Measurements from ENCODE around the gene DNAJC8.

The DNAJC8 gene

GRCh38 chr1:28160782-28161266, 72.0 kb downstream of the DNAJC8 start:
- H3K9me3 ChIP-seq (ENCODE audit: low read depth, low read length): no peaks in the 10 kb centered on the region
- no peak for DNase-seq (ENCODE audit: low read depth, low spot score)
- no peaks in the 10 kb centered on the region for H3K36me3 ChIP-seq (ENCODE audit: insufficient read depth, low read length)
- TF ChIP-seq EZH2 (IDR thresholded peaks at IDR 0.05) (no peak), FOXP2 (optimal IDR thresholded peaks at IDR 0.05; ENCODE audit: control extremely low read depth, extremely low read length, insufficient read depth) (no peak), POLR2AphosphoS5 (IDR thresholded peaks at IDR 0.05; ENCODE audit: borderline replicate concordance, low read depth, low read length) (no peak)
- H3K27ac ChIP-seq: no peak overlapping the region
- no peak overlapping the region for H3K9ac ChIP-seq (ENCODE audit: insufficient read length)
- H3K4me3 ChIP-seq: no peak overlapping the region

GRCh38 chr1:28159680-28160079, 73.1 kb downstream of the DNAJC8 start:
- TF ChIP-seq EZH2 (IDR thresholded peaks at IDR 0.05): no peak
- no peak for TF ChIP-seq FOXP2 (optimal IDR thresholded peaks at IDR 0.05; ENCODE audit: control extremely low read depth, extremely low read length, insufficient read depth)
- no peak for TF ChIP-seq POLR2AphosphoS5 (IDR thresholded peaks at IDR 0.05; ENCODE audit: borderline replicate concordance, low read depth, low read length)
- no peak for DNase-seq (ENCODE audit: low read depth, low spot score)
- H3K9ac ChIP-seq (ENCODE audit: insufficient read length): no peak overlapping the region
- H3K27ac ChIP-seq: no peak overlapping the region
- H3K4me3 ChIP-seq: no peak overlapping the region
- no peaks in the 10 kb centered on the region for H3K9me3 ChIP-seq (ENCODE audit: low read depth, low read length)
- H3K36me3 ChIP-seq (ENCODE audit: insufficient read depth, low read length): no peaks in the 10 kb centered on the region

- TF ChIP-seq EZH2 (IDR thresholded peaks at IDR 0.05) (no peak), POLR2AphosphoS5 (IDR thresholded peaks at IDR 0.05; ENCODE audit: borderline replicate concordance, low read depth, low read length) (no peak), FOXP2 (optimal IDR thresholded peaks at IDR 0.05; ENCODE audit: control extremely low read depth, extremely low read length, insufficient read depth) (no peak)
- no peaks in the 10 kb centered on the region for H3K9me3 ChIP-seq (ENCODE audit: low read depth, low read length)
- no peak overlapping the region for H3K4me3 ChIP-seq
- H3K27ac ChIP-seq: no peak overlapping the region
- no peak overlapping the region for H3K9ac ChIP-seq (ENCODE audit: insufficient read length)
- H3K36me3 ChIP-seq (ENCODE audit: insufficient read depth, low read length): no peaks in the 10 kb centered on the region
- no peak for DNase-seq (ENCODE audit: low read depth, low spot score)
These were observed 73.6 kb downstream of the DNAJC8 start for GRCh38 chr1:28159243-28159642.

- TF ChIP-seq FOXP2 (optimal IDR thresholded peaks at IDR 0.05; ENCODE audit: control extremely low read depth, extremely low read length, insufficient read depth) (no peak), EZH2 (IDR thresholded peaks at IDR 0.05) (no peak), POLR2AphosphoS5 (IDR thresholded peaks at IDR 0.05; ENCODE audit: borderline replicate concordance, low read depth, low read length) (no peak)
- H3K9ac ChIP-seq (ENCODE audit: insufficient read length): no peak overlapping the region
- DNase-seq (ENCODE audit: low read depth, low spot score): no peak
- H3K36me3 ChIP-seq (ENCODE audit: insufficient read depth, low read length): no peaks in the 10 kb centered on the region
- H3K4me3 ChIP-seq: no peak overlapping the region
- H3K9me3 ChIP-seq (ENCODE audit: low read depth, low read length): no peaks in the 10 kb centered on the region
- H3K27ac ChIP-seq: no peak overlapping the region
These were observed 74.9 kb downstream of the DNAJC8 start for GRCh38 chr1:28157894-28158293.

DNA sequence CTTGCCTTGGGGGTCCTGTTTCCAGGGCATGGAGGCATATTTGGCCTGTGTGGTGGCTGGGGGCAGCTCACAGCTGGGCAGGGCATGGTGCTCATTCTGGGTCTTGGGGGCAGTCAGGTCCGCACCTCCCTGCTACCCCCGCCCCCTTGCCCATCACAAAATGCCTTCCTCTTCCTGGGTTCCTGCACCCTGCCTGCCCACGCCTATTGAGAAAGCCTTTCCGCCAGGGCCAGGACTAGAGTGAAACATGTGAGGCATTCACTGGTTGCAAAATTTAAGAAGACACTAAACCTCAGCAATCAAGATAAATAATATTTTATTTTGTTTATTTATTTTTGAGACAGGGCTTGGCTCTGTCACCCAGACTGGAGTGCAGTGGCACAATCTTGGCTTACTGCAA, 76.0 kb downstream of the DNAJC8 start:
- Histone ChIP-seq H3K36me3 (ENCODE audit: insufficient read depth, low read length) (no peaks in the 10 kb centered on the region), H3K27ac (no peak overlapping the region), H3K9me3 (ENCODE audit: low read depth, low read length) (no peaks in the 10 kb centered on the region), H3K9ac (ENCODE audit: insufficient read length) (no peak overlapping the region), H3K4me3 (no peak overlapping the region)
- no peak for TF ChIP-seq FOXP2 (optimal IDR thresholded peaks at IDR 0.05; ENCODE audit: control extremely low read depth, extremely low read length, insufficient read depth)
- TF ChIP-seq POLR2AphosphoS5 (IDR thresholded peaks at IDR 0.05; ENCODE audit: borderline replicate concordance, low read depth, low read length): no peak
- no peak for TF ChIP-seq EZH2 (IDR thresholded peaks at IDR 0.05)
- no peak for DNase-seq (ENCODE audit: low read depth, low spot score)

DNA sequence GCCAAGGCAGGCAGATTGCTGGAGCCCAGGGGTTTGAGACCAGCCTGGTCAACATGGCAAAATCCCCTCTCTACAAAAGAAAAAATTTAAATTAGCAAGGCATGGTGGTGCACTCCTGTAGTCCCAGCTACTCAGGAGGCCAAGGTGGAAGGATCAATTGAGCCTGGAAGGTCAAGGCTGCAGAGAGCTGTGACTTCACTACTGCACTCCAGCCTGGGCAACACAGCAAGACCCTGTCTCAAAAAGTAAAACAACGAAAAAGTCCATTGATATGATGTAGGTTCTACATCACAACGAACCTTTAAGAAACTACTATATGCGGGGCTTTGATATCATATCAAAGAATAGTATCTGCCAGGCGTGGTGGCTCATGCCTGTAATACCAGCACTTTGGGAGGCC, 77.2 kb downstream of the DNAJC8 start:
- H3K9me3 ChIP-seq (ENCODE audit: low read depth, low read length): no peaks in the 10 kb centered on the region
- H3K36me3 ChIP-seq (ENCODE audit: insufficient read depth, low read length): no peaks in the 10 kb centered on the region
- H3K9ac ChIP-seq (ENCODE audit: insufficient read length): no peak overlapping the region
- H3K4me3 ChIP-seq: no peak overlapping the region
- no peak for DNase-seq (ENCODE audit: low read depth, low spot score)
- H3K27ac ChIP-seq: no peak overlapping the region
- no peak for TF ChIP-seq FOXP2 (optimal IDR thresholded peaks at IDR 0.05; ENCODE audit: control extremely low read depth, extremely low read length, insufficient read depth)
- no peak for TF ChIP-seq POLR2AphosphoS5 (IDR thresholded peaks at IDR 0.05; ENCODE audit: borderline replicate concordance, low read depth, low read length)
- TF ChIP-seq EZH2 (IDR thresholded peaks at IDR 0.05): no peak

DNA sequence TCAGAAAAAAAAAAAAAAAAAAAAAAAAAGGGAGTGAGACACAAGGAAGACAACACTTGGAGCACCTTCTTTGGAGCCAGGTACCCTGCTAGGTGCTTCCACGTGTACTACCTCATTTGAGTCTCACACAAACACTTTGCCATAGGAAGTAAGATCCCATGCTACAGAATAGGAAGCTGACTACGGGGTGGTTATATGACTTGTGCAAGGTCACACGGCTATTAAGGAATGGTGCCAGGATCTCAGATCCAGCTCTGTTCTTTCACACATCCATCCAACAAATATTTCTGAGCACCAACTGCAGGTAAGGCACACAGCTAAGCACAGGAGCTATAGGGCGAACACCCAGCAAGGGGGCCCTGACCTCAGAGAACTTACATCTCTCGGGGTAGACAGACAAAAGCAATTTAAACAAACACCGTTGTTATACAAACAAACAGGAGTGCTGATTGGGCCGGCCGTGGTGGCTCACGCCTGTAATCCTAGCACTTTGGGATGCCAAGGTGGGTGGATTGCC, 78.7 kb downstream of the DNAJC8 start:
- TF ChIP-seq FOXP2 (optimal IDR thresholded peaks at IDR 0.05; ENCODE audit: control extremely low read depth, extremely low read length, insufficient read depth) (no peak), POLR2AphosphoS5 (IDR thresholded peaks at IDR 0.05; ENCODE audit: borderline replicate concordance, low read depth, low read length) (no peak), EZH2 (IDR thresholded peaks at IDR 0.05) (no peak)

More for the DNA sequence above, 78.7 kb downstream of the DNAJC8 start:
- no peaks in the 10 kb centered on the region for H3K9me3 ChIP-seq (ENCODE audit: low read depth, low read length)
- H3K9ac ChIP-seq (ENCODE audit: insufficient read length): no peak overlapping the region
- H3K36me3 ChIP-seq (ENCODE audit: insufficient read depth, low read length): no peaks in the 10 kb centered on the region
- DNase-seq (ENCODE audit: low read depth, low spot score): no peak
- H3K27ac ChIP-seq: no peak overlapping the region
- H3K4me3 ChIP-seq: no peak overlapping the region
